CD4-positive, alpha-beta T cell treated with Interleukin-4 for 4 hours (primary cell): ENCODE results near the gene PARD3.

Experiments
- DNase-seq: peaks from one replicate; pipeline ENCODE4 v3.0.0-alpha.2; 2020

PARD3 gene

DNA sequence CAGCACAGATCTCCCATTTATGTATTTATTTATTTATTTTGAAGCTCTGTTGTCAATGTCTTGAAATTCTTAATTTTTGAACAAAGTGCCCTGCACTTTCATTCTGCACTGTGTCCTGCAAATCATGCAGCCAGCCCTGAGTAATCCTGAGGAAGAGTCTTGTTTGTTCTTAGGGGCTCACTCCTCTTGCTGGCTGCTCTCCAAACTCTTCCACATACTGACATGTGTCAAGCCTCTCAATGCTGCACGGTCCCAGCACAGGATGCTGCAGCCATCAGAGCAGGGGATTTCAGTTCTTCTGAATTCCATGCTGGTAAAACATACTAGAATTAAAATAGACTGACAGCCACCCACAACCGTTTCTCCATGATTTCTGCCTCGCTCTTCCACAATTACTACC is 207.2 kb downstream of the PARD3 start:
- DNase-seq: no peak

DNA sequence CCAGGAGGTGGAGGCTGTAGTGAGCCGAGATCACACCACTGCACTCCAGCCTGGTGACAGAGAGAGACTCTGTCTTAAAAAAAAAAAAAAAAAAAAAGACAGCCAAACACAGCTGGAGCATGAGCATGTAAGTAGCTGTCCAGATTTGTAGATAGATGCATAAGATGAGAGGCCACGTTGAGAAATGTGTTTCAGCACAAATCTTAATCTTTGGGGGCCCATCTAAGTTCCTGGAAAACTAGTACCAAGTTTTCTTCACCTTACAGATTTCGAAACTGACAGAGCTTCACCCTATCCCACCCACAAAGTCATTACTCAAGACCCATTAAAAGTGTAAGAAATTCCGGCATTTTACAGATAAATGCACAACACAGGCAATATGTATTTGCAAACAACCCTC is 208.2 kb downstream of the PARD3 start:
- DNase-seq: no peak

DNA sequence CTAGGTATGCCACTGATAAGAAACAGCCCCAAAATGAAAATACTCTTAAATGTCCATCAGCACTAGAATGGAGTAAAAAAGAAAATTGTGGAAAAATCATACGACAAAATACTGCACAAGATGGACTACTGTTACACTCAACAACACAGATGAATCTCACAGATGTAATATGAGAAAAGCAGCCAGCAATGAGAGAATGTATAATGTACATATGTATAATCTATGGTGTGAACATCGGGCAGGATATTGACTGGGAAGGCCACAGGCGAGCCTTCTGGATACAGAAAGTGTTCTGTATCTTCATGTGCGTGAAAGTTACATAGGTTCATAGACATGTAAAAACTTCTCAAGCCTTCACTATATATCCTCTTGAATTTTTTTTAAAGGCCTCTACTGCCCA is 212.6 kb downstream of the PARD3 start:
- DNase-seq: no peak

- DNase-seq: no peak
These were observed 213.4 kb downstream of the PARD3 start for GRCh38 chr10:34601691-34602090.

- DNase-seq: no peak
These were observed 215.9 kb downstream of the PARD3 start for GRCh38 chr10:34599026-34599795.

- DNase-seq: no peak
These were observed 218.7 kb downstream of the PARD3 start for GRCh38 chr10:34596351-34596750.

GRCh38 chr10:34593930-34594329 is 221.2 kb downstream of the PARD3 start:
- DNase-seq: no peak

DNA sequence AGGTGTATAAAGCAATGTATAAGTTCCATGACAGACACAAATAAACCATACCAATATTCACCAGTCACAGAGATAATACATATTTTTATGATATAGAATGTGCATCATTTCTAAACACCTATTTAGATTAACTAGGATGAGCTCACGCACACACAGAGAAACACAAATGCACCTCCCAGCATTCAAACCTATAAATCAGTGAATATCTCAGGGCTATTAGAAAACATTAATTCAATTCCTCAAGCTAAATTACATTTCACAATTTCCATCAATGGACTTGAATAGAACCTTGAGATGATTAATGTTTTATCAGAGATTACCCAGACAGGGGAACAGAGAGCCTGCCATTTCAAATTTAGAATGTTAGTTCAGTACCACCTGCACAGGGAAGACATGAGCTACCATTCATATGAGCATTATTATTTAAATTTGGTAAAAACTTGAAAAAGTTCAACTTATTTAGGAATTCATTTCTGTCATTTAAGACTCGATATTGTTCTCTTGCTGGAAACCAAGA is 221.7 kb downstream of the PARD3 start:
- no peak for DNase-seq

- DNase-seq: no peak
These were observed 224.3 kb downstream of the PARD3 start for GRCh38 chr10:34590793-34591192.

- no peak for DNase-seq
These were observed 225.8 kb downstream of the PARD3 start for GRCh38 chr10:34589275-34589674.

DNA sequence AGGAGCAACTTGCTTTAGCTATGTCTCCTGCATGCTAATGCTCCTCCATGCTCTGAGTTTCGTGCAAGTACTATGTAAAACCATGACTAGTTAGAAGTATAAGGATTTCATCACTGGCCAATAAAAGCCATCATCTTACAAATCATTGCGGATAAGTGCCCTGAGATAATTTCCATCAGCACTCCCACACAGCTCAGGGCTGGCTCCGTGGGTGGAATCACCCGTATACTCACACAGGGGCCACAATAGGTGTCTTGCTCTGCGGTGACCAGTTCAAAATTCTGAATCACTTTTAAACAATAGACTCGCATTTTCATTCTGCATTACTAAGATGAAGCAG is 227.4 kb downstream of the PARD3 start:
- no peak for DNase-seq

- DNase-seq: no peak
These were observed 228.0 kb downstream of the PARD3 start for GRCh38 chr10:34587002-34587679.

GRCh38 chr10:34585422-34586112 is 229.5 kb downstream of the PARD3 start:
- DNase-seq: no peak

GRCh38 chr10:34584164-34584563 is 230.9 kb downstream of the PARD3 start:
- no peak for DNase-seq

GRCh38 chr10:34581801-34582532 is 233.1 kb downstream of the PARD3 start:
- no peak for DNase-seq

GRCh38 chr10:34580643-34581042 is 234.5 kb downstream of the PARD3 start:
- DNase-seq: no peak

GRCh38 chr10:34580214-34580613 is 234.9 kb downstream of the PARD3 start:
- DNase-seq: no peak

GRCh38 chr10:34578468-34578867 is 236.6 kb downstream of the PARD3 start:
- DNase-seq: no peak

DNA sequence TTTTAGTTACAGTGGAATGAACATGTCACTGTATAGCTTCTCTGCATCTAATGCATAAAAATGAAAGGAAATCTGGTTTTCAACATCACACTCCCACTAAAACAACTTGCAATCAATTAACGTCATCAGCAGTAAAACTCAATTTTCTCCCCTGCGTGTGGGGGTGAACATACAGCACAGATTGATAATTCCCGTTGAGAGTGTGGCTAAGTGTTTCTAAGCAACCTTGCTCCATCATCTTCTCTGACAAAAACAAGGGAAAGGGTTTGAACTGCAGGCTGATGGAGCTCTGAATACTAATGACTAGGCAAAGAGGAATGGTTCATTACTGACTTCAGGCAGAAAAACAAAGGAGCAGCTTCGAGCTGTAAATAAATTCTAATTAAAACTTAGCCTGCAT is 238.3 kb downstream of the PARD3 start:
- DNase-seq: no peak

- DNase-seq: no peak
These were observed 239.2 kb downstream of the PARD3 start for GRCh38 chr10:34575882-34576281.

- no peak for DNase-seq
These were observed 240.7 kb downstream of the PARD3 start for GRCh38 chr10:34574353-34574934.

- DNase-seq: no peak
These were observed 244.2 kb downstream of the PARD3 start for GRCh38 chr10:34570887-34571286.
